ENCODE results near the gene AKT1S1.

GRCh38 chr19:49840736-49841249 is 36.4 kb downstream of the AKT1S1 start:
- TF ChIP-seq EZH2 (IDR thresholded peaks at IDR 0.05; ENCODE audit: insufficient read depth, low read length): no peak
- TF ChIP-seq CTCF (IDR thresholded peaks at IDR 0.05; ENCODE audit: insufficient read depth, low read depth, low read length): no peak
